DND-41 (cell line): ENCODE data around the gene MSH5.

ENCODE experiments used
- ATAC-seq: fragments of 200-7000 bp; cut with Tn5 transposase; 3 replicates; pipeline ENCODE4 v1.9.1; 2021; ENCODE audit warnings: low read depth; ENCODE audit not compliant: insufficient read depth
- DNase-seq: peaks from one replicate; pipeline ENCODE4 v3.0.0-alpha.2; 2020
- H2AFZ ChIP-seq: 2 replicates; pipeline ENCODE4 v1.6.0; 2012; ENCODE audit warnings: low read depth, low read length
- H3K27ac ChIP-seq: 2 replicates; pipeline ENCODE4 v1.5.1; 2012; ENCODE audit warnings: low read length, inconsistent platforms
- H3K27me3 ChIP-seq: fragments of 200-600 bp; sonication (generic); 2 replicates; pipeline ENCODE4 v1.6.0; 2012; ENCODE audit warnings: low read length, mild to moderate bottlenecking, inconsistent platforms; ENCODE audit not compliant: insufficient read depth, poor library complexity
- H3K36me3 ChIP-seq: 2 replicates; pipeline ENCODE4 v1.5.1; 2012; ENCODE audit warnings: low read length, inconsistent platforms; ENCODE audit not compliant: insufficient read depth
- H3K4me1 ChIP-seq: 2 replicates; pipeline ENCODE4 v1.5.1; 2012; ENCODE audit warnings: mild to moderate bottlenecking, low read length; ENCODE audit not compliant: insufficient read depth
- H3K4me2 ChIP-seq: 2 replicates; pipeline ENCODE4 v1.6.0; 2012; ENCODE audit warnings: mild to moderate bottlenecking, moderate library complexity, low read length, inconsistent platforms; ENCODE audit not compliant: insufficient read depth
- H3K4me3 ChIP-seq, 2 experiments: fragments of 200-600 bp in 1 of 2; shearing (Covaris generic) in 1 of 2; 2 replicates each; pipeline ENCODE4 v1.5.1; 2012 to 2016; ENCODE audit warnings: inconsistent platforms in 2 of 2, low read length in 2 of 2, mild to moderate bottlenecking in 2 of 2, low read depth in 1 of 2, moderate library complexity in 1 of 2
- H3K79me2 ChIP-seq: 2 replicates; pipeline ENCODE4 v1.6.0; 2012; ENCODE audit warnings: low read length, inconsistent platforms; ENCODE audit not compliant: insufficient read depth
- H3K9ac ChIP-seq: 2 replicates; pipeline ENCODE4 v1.6.0; 2012; ENCODE audit warnings: low read depth, mild to moderate bottlenecking, inconsistent platforms, low read length, moderate library complexity
- H3K9me3 ChIP-seq: 2 replicates; pipeline ENCODE4 v1.5.1; 2012; ENCODE audit warnings: low read length, moderate library complexity, mild to moderate bottlenecking, inconsistent platforms; ENCODE audit not compliant: insufficient read depth, severe bottlenecking
- H4K20me1 ChIP-seq: 2 replicates; pipeline ENCODE4 v1.6.0; 2012; ENCODE audit warnings: low read length; ENCODE audit not compliant: insufficient read depth
- CTCF ChIP-seq: IDR thresholded peaks from 2 replicates; pipeline ENCODE4 v1.5.1; 2012; ENCODE audit warnings: borderline replicate concordance, low read length, moderate library complexity, mild to moderate bottlenecking; ENCODE audit not compliant: poor library complexity, severe bottlenecking; ENCODE audit errors: extremely low read depth
- EZH2 ChIP-seq: IDR thresholded peaks from 3 replicates; pipeline ENCODE4 v1.6.1; 2012; ENCODE audit warnings: borderline replicate concordance, low read depth, mild to moderate bottlenecking, moderate library complexity, low read length, inconsistent platforms; ENCODE audit not compliant: severe bottlenecking

Gene MSH5

GRCh38 chr6:31742894-31743293 is 3.1 kb downstream of the MSH5 start:
- Histone ChIP-seq H2AFZ (no peak overlapping the region), H3K27ac (no peak overlapping the region), H3K79me2 (peaks cover 34% of the 10 kb centered on the region), H3K27me3 (no peaks in the 10 kb centered on the region), H3K9ac (no peak overlapping the region), H3K9me3 (no peaks in the 10 kb centered on the region), H3K4me1 (peaks cover 34% of the 10 kb centered on the region), H3K4me3 (no peak overlapping the region), H3K4me2 (no peak overlapping the region), H4K20me1 (peaks cover 6% of the 10 kb centered on the region; the same call in 1 of the 2 replicates), H3K36me3 (peaks cover 57% of the 10 kb centered on the region)
- DNase-seq (no peak), ATAC-seq (no peak)
- TF ChIP-seq EZH2 (no peak), CTCF (no peak)

GRCh38 chr6:31744422-31744821 is 4.6 kb downstream of the MSH5 start:
- peaks cover 19% of the 10 kb centered on the region for H3K4me1 ChIP-seq
- peaks cover 25% of the 10 kb centered on the region for H3K79me2 ChIP-seq
- DNase-seq (no peak), ATAC-seq (no peak)
- H3K9ac ChIP-seq = no peak overlapping the region
- H4K20me1 ChIP-seq = peaks cover 6% of the 10 kb centered on the region; the same call in 1 of the 2 replicates
- H3K27ac ChIP-seq = no peak overlapping the region
- no peak overlapping the region for H2AFZ ChIP-seq
- no peaks in the 10 kb centered on the region for H3K9me3 ChIP-seq
- no peak overlapping the region for H3K4me2 ChIP-seq
- no peak overlapping the region for H3K4me3 ChIP-seq
- TF ChIP-seq CTCF (no peak), EZH2 (no peak)
- H3K27me3 ChIP-seq = no peaks in the 10 kb centered on the region
- peaks cover 64% of the 10 kb centered on the region for H3K36me3 ChIP-seq

- Histone ChIP-seq H2AFZ (no peak overlapping the region), H3K4me3 (no peak overlapping the region), H3K9me3 (no peaks in the 10 kb centered on the region), H3K27me3 (no peaks in the 10 kb centered on the region), H3K4me2 (no peak overlapping the region), H3K9ac (no peak overlapping the region), H3K36me3 (peaks cover 44% of the 10 kb centered on the region), H3K79me2 (no peaks in the 10 kb centered on the region), H3K27ac (no peak overlapping the region), H3K4me1 (no peaks in the 10 kb centered on the region), H4K20me1 (peaks cover 6% of the 10 kb centered on the region; the same call in 1 of the 2 replicates)
- ATAC-seq (no peak), DNase-seq (no peak)
- TF ChIP-seq CTCF (no peak), EZH2 (no peak)
Measured at GRCh38 chr6:31749301-31750036, 9.7 kb downstream of the MSH5 start.
